Measurements from ENCODE around the gene ADK.

The ADK gene

GRCh38 chr10:74690393-74690792 is 539.4 kb downstream of the ADK start:
- Histone ChIP-seq H4K20me1 (no peaks in the 10 kb centered on the region), H3K36me3 (peaks cover 12% of the 10 kb centered on the region; the same call in 1 of the 2 replicates), H3K27me3 (no peaks in the 10 kb centered on the region), H3K4me3 (no peak overlapping the region), H3K4me1 (no peaks in the 10 kb centered on the region), H3K9ac (no peak overlapping the region), H3K4me2 (no peak overlapping the region), H3K9me3 (no peaks in the 10 kb centered on the region), H3K27ac (no peak overlapping the region)
- TF ChIP-seq Cebpa-rat (IDR thresholded peaks at IDR 0.05) = no peak

- TF ChIP-seq Cebpa-rat (IDR thresholded peaks at IDR 0.05) = no peak
- Histone ChIP-seq H3K9ac (no peak overlapping the region), H3K4me1 (no peaks in the 10 kb centered on the region)
Observed at GRCh38 chr10:74691164-74691563, 540.1 kb downstream of the ADK start.

GRCh38 chr10:74704629-74705357 is 553.8 kb downstream of the ADK start:
- Histone ChIP-seq H3K9me3 (peaks cover 3% of the 10 kb centered on the region; the same call in 1 of the 2 replicates), H3K4me1 (peaks cover 6% of the 10 kb centered on the region), H3K9ac (no peak overlapping the region), H3K27ac (no peak overlapping the region), H4K20me1 (no peaks in the 10 kb centered on the region), H3K27me3 (no peaks in the 10 kb centered on the region), H3K4me3 (no peak overlapping the region), H3K36me3 (peaks cover 19% of the 10 kb centered on the region), H3K4me2 (no peak overlapping the region)
- TF ChIP-seq Cebpa-rat (IDR thresholded peaks at IDR 0.05) = no peak

More at GRCh38 chr10:74691164-74691563, 540.1 kb downstream of the ADK start:
- H3K4me3 ChIP-seq = no peak overlapping the region
- H3K9me3 ChIP-seq = no peaks in the 10 kb centered on the region
- H3K27ac ChIP-seq = no peak overlapping the region
- H3K36me3 ChIP-seq = peaks cover 12% of the 10 kb centered on the region; the same call in 1 of the 2 replicates
- no peaks in the 10 kb centered on the region for H4K20me1 ChIP-seq
- H3K4me2 ChIP-seq = no peak overlapping the region
- H3K27me3 ChIP-seq = no peaks in the 10 kb centered on the region

- H4K20me1 ChIP-seq = no peaks in the 10 kb centered on the region
- no peak for TF ChIP-seq Cebpa-rat (IDR thresholded peaks at IDR 0.05)
- no peak overlapping the region for H3K27ac ChIP-seq
- no peak overlapping the region for H3K4me2 ChIP-seq
- H3K27me3 ChIP-seq = no peaks in the 10 kb centered on the region
- H3K4me3 ChIP-seq = no peak overlapping the region
- no peak overlapping the region for H3K9ac ChIP-seq
- peaks cover 6% of the 10 kb centered on the region for H3K4me1 ChIP-seq
- peaks cover 21% of the 10 kb centered on the region for H3K36me3 ChIP-seq
- peaks cover 3% of the 10 kb centered on the region; the same call in 1 of the 2 replicates for H3K9me3 ChIP-seq
Observed at GRCh38 chr10:74705358-74705980, 554.4 kb downstream of the ADK start.

- no peak overlapping the region for H3K27ac ChIP-seq
- no peak overlapping the region for H3K4me3 ChIP-seq
- H4K20me1 ChIP-seq = no peaks in the 10 kb centered on the region
- no peak overlapping the region for H3K9ac ChIP-seq
- H3K9me3 ChIP-seq = peaks cover 3% of the 10 kb centered on the region; the same call in 1 of the 2 replicates
- no peaks in the 10 kb centered on the region for H3K27me3 ChIP-seq
- H3K4me1 ChIP-seq = peaks cover 5% of the 10 kb centered on the region
- TF ChIP-seq Cebpa-rat (IDR thresholded peaks at IDR 0.05) = no peak
- H3K4me2 ChIP-seq = no peak overlapping the region
- H3K36me3 ChIP-seq = peaks cover 25% of the 10 kb centered on the region
Observed at GRCh38 chr10:74706966-74707365, 555.9 kb downstream of the ADK start.

- Histone ChIP-seq H3K4me1 (no peaks in the 10 kb centered on the region), H3K9ac (no peak overlapping the region), H4K20me1 (no peaks in the 10 kb centered on the region), H3K27ac (no peak overlapping the region), H3K27me3 (no peaks in the 10 kb centered on the region), H3K36me3 (peaks cover 25% of the 10 kb centered on the region), H3K4me3 (no peak overlapping the region), H3K4me2 (no peak overlapping the region), H3K9me3 (peaks cover 3% of the 10 kb centered on the region; the same call in 1 of the 2 replicates)
- TF ChIP-seq Cebpa-rat (IDR thresholded peaks at IDR 0.05) = no peak
Observed at GRCh38 chr10:74708246-74708645, 557.2 kb downstream of the ADK start.

GRCh38 chr10:74718208-74718607 is 567.2 kb downstream of the ADK start:
- Histone ChIP-seq H3K9ac (no peak overlapping the region), H3K36me3 (peaks cover 22% of the 10 kb centered on the region), H3K4me1 (no peaks in the 10 kb centered on the region), H3K27ac (no peak overlapping the region), H3K4me2 (no peak overlapping the region), H4K20me1 (no peaks in the 10 kb centered on the region), H3K27me3 (no peaks in the 10 kb centered on the region), H3K9me3 (peaks cover 46% of the 10 kb centered on the region), H3K4me3 (no peak overlapping the region)
- TF ChIP-seq Cebpa-rat (IDR thresholded peaks at IDR 0.05) = no peak

- no peak for TF ChIP-seq Cebpa-rat (IDR thresholded peaks at IDR 0.05)
- H4K20me1 ChIP-seq = no peaks in the 10 kb centered on the region
Observed at GRCh38 chr10:74728225-74728624, 577.2 kb downstream of the ADK start.

GRCh38 chr10:74730246-74730645 is 579.2 kb downstream of the ADK start:
- Histone ChIP-seq H3K9me3 (peaks cover 20% of the 10 kb centered on the region), H3K4me3 (no peak overlapping the region), H3K27me3 (no peaks in the 10 kb centered on the region), H3K4me2 (no peak overlapping the region), H3K4me1 (no peaks in the 10 kb centered on the region), H3K27ac (no peak overlapping the region), H4K20me1 (no peaks in the 10 kb centered on the region), H3K9ac (no peak overlapping the region), H3K36me3 (no peaks in the 10 kb centered on the region)
- no peak for TF ChIP-seq Cebpa-rat (IDR thresholded peaks at IDR 0.05)

More at GRCh38 chr10:74728225-74728624, 577.2 kb downstream of the ADK start:
- H3K27ac ChIP-seq = no peak overlapping the region
- H3K9me3 ChIP-seq = peaks cover 21% of the 10 kb centered on the region
- H3K4me3 ChIP-seq = no peak overlapping the region
- H3K36me3 ChIP-seq = no peaks in the 10 kb centered on the region
- H3K9ac ChIP-seq = no peak overlapping the region
- no peaks in the 10 kb centered on the region for H3K27me3 ChIP-seq
- H3K4me1 ChIP-seq = no peaks in the 10 kb centered on the region
- H3K4me2 ChIP-seq = no peak overlapping the region

- Histone ChIP-seq H4K20me1 (no peaks in the 10 kb centered on the region), H3K36me3 (no peaks in the 10 kb centered on the region), H3K9me3 (peaks cover 23% of the 10 kb centered on the region), H3K4me3 (no peak overlapping the region), H3K9ac (no peak overlapping the region), H3K27me3 (no peaks in the 10 kb centered on the region), H3K4me2 (no peak overlapping the region), H3K27ac (no peak overlapping the region), H3K4me1 (peaks cover 16% of the 10 kb centered on the region)
- TF ChIP-seq Cebpa-rat (IDR thresholded peaks at IDR 0.05) = no peak
Observed at GRCh38 chr10:74733612-74734011, 582.6 kb downstream of the ADK start.
